Kidney epithelial cell (primary cell): ENCODE data around the gene GRAMD4. TPM values are rescaled to one million over a fixed set of nuclear protein-coding genes. Genes with fewer than 3 reads are reported as not detected.

Source experiments
- DNase-seq: peaks from one replicate; pipeline ENCODE4 v3.0.0-alpha.2; 2010; ENCODE audit warnings: low read depth
- H3K27me3 ChIP-seq: 2 replicates; pipeline ENCODE4 v1.6.0; 2011; ENCODE audit warnings: low read length; ENCODE audit not compliant: control insufficient read depth, insufficient read depth
- H3K36me3 ChIP-seq: 2 replicates; pipeline ENCODE4 v1.5.1; 2011; ENCODE audit warnings: low read length; ENCODE audit not compliant: control insufficient read depth, insufficient read depth
- H3K4me3 ChIP-seq: 2 replicates; pipeline ENCODE4 v1.5.1; 2011; ENCODE audit warnings: low read depth, mild to moderate bottlenecking, control low read depth, low read length
- total RNA-seq: library from RNA; depleted of rRNA; stranded (reverse); fragments of >200 nt; gene quantifications from 2 replicates; pipeline ENCODE4 v1.2.3, GENCODE V29; 2015
- TF ChIP-seq, protein P1 (sequence below): IDR thresholded peaks from 2 replicates; pipeline ENCODE4 v1.5.1; 2011; ENCODE audit warnings: mild to moderate bottlenecking, moderate library complexity, low read length, control low read depth, inconsistent platforms; ENCODE audit not compliant: insufficient read depth, poor library complexity, severe bottlenecking

GRAMD4 gene
- total RNA-seq, 1 donor from 2014 or later, result 30.4 TPM

DNA sequence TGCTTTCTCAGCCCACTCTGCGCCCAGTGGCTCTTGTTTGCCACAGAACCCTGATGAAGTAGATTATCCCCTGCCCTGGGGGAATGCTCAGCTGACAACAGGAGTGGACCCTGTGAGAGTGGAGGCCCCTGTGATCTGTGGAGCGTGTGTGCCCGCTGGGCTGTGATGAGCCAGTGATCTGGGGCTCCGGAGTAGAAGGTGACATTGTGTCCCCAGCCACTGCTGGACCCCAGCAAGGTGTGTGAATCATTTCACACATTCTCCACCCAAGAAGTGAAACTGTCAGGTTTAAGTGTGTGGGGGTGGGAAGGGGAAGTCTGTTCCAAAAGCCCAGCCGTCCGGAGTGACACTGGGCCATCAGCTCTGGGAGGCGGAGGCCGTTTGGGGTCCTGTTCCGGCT lies 33.1 kb upstream of the GRAMD4 start:
- Histone ChIP-seq H3K27me3 (no peaks in the 10 kb centered on the region), H3K36me3 (no peaks in the 10 kb centered on the region), H3K4me3 (no peak overlapping the region)
- TF ChIP-seq, protein P1, sequence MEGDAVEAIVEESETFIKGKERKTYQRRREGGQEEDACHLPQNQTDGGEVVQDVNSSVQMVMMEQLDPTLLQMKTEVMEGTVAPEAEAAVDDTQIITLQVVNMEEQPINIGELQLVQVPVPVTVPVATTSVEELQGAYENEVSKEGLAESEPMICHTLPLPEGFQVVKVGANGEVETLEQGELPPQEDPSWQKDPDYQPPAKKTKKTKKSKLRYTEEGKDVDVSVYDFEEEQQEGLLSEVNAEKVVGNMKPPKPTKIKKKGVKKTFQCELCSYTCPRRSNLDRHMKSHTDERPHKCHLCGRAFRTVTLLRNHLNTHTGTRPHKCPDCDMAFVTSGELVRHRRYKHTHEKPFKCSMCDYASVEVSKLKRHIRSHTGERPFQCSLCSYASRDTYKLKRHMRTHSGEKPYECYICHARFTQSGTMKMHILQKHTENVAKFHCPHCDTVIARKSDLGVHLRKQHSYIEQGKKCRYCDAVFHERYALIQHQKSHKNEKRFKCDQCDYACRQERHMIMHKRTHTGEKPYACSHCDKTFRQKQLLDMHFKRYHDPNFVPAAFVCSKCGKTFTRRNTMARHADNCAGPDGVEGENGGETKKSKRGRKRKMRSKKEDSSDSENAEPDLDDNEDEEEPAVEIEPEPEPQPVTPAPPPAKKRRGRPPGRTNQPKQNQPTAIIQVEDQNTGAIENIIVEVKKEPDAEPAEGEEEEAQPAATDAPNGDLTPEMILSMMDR, result no peak
- DNase-seq, result no peak

DNA sequence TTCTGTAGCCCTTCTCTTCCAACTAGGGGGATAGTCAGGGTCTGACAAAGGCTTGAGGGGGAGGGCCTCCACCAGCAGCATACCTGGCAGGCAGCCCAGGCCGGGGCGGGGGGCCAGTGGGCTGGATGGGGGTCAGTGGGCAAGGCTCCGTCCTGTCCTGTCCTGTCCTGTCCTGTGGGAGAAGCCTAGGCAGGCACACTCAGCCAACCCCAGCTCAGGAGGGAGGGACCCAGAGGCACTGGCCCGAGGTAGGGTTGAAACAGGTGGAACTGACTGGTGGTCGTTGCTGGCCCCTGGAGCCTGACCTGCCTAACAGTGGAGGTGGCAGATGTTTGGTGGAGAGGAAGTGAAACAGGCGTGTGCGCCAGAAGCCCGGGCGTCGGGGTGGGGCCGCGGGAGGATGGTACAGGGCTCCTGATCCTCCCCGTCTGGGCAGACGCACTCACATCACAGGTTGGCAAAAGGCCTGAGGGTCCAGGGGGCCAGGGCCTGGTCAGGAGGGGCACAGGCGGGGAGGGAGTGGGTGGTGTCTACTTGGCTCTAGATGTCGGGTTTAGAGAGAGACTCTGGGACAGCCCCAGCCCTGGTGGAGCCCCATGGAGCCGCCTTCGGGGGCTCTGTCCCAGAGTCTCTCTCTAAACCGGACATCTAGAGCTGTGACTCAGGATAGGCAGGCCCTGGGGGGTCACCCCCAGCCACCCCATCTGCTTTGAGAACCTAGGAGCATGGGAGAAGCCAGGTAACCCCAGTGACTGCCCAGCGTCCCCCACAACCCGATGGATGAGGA lies 32.5 kb upstream of the GRAMD4 start:
- no peak overlapping the region for H3K4me3 ChIP-seq
- TF ChIP-seq, protein P1, result no peak
- no peaks in the 10 kb centered on the region for H3K36me3 ChIP-seq
- no peaks in the 10 kb centered on the region for H3K27me3 ChIP-seq
- no peak for DNase-seq

DNA sequence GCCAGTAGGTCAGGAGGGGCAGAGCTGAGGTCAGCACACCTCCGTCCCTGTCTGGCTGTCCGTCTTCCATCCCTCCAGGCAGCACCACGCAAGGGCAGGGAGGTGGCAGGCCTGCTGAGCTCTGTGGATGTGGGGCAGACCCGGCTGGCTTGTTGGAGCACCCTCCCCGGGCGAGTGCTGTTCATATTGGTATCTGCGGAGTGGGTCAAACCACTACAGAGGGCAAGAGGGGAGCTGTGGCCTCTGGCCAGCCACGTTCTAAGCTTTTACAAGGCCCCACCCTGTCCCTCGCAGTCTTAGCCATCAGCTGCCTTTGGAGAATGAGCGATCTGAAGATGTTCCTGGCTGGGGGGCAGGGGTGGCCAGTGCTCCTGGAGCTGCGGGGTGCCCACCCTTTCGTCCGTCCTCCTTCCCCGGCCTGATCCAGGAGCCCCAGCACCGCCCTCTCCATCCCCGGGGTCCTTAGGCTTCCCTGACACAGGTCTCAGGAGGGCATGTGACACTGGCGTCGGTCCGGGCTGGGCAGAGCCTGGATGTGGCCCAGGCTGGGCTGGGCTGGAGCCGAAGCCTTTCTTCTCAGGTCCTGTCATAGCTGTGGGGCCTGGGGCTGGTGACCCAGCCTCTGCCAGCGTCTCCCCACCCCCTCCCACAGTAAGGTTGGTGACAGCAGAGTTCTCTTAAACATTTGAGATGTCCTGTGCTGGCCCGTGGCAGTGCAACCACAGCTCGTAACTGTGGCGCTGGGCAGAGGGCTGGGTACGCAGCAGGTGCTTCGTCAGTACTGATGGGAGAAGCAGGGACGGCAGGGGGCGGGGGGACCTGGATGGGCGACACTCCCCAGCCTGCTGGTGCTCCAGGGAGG lies 31.7 kb upstream of the GRAMD4 start:
- TF ChIP-seq, protein P1, result no peak
- Histone ChIP-seq H3K36me3 (no peaks in the 10 kb centered on the region), H3K27me3 (no peaks in the 10 kb centered on the region), H3K4me3 (no peak overlapping the region)
- DNase-seq, result no peak

DNA sequence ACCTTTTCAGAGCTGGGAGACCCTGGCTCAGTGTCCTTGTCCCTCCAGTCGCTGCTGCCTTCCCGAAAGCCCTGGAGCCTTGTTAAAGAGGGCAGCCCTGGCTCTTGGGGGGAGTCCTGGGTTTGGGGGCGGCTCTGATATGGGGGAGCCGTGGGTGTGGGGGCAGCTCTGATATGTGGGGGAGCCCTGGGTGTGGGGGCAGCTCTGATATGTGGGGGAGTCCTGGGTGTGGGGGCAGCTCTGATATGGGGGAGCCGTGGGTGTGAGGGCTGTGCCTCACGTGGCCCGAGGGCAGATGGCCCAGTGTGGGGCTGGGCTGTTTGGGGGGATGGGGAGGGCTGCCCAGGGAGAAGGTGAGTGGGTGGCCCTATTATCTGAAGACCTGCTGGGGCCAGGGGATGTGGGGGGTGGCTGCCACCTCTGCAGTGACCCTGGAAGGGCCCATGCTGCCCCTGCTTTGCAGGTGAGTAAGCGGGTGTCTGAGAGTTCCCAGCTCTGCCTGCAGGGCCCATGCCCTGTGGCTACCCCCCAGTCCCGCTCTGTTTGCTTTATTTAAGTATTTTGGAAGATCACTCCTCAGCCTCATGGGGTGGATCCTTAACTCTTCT lies 30.9 kb upstream of the GRAMD4 start:
- no peak overlapping the region for H3K4me3 ChIP-seq
- no peaks in the 10 kb centered on the region for H3K27me3 ChIP-seq
- DNase-seq, result no peak
- H3K36me3 ChIP-seq, result no peaks in the 10 kb centered on the region
- TF ChIP-seq, protein P1, result no peak

DNA sequence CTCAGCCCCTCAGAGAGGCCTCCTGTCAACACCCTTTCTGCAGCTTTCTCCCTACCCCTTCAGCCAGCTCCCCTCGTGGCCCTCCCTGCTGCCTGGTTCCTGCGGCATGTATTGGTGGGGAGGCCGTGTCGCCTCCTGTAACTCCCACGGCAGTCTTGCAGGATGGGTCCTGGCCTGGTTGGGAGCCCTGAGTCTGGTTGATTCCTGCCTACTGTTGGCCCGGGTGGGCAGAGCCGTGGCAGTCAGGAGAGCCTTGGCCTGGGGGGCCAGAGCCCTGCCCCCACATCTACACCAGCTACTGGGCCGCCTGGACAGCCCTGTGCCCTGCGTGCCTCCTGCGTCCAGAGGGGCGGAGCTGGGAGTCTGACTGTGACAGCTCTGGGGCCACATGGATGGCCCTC lies 30.3 kb upstream of the GRAMD4 start:
- Histone ChIP-seq H3K4me3 (no peak overlapping the region), H3K27me3 (no peaks in the 10 kb centered on the region), H3K36me3 (no peaks in the 10 kb centered on the region)
- TF ChIP-seq, protein P1, result no peak
- no peak for DNase-seq
